Bronchial epithelial cell (primary cell): ENCODE data around the gene GTF2H4. TPM values are rescaled to one million over a fixed set of nuclear protein-coding genes. Genes with fewer than 3 reads are reported as not detected.
A peak's percentile ranks its signal among the peaks of the same experiment; 100 is the strongest.

Source experiments
- DNase-seq: peaks from one replicate; pipeline ENCODE4 v3.0.0-alpha.2; 2010; ENCODE audit warnings: low read depth
- FAIRE-seq: peaks from 2 replicates; lab custom pipeline; 2011; peaks lifted over from hg19 to GRCh38; lab: Jason Lieb, UNC
- H3K27me3 ChIP-seq: 2 replicates; pipeline ENCODE4 v1.5.1; 2011; ENCODE audit warnings: low read length; ENCODE audit not compliant: control insufficient read depth, insufficient read depth
- H3K36me3 ChIP-seq: 2 replicates; pipeline ENCODE4 v1.5.1; 2011; ENCODE audit warnings: low read length; ENCODE audit not compliant: control insufficient read depth, insufficient read depth
- H3K4me3 ChIP-seq: 2 replicates; pipeline ENCODE4 v1.5.1; 2011; ENCODE audit warnings: mild to moderate bottlenecking, low read depth, low read length, control low read depth
- CTCF ChIP-seq: IDR thresholded peaks from 2 replicates; pipeline ENCODE4 v1.5.1; 2011; ENCODE audit warnings: mild to moderate bottlenecking, moderate library complexity, low read length, control low read depth, inconsistent platforms; ENCODE audit not compliant: insufficient read depth, severe bottlenecking
- total RNA-seq: library from RNA; depleted of rRNA; stranded (reverse); fragments of >200 nt; gene quantifications from 2 replicates; pipeline ENCODE4 v1.2.1, GENCODE V29; 2014

Gene GTF2H4
- total RNA-seq, 1 donor from 2014 or later, result 10.0 TPM

- Histone ChIP-seq H3K36me3 (peaks cover 53% of the 10 kb centered on the region), H3K27me3 (no peaks in the 10 kb centered on the region), H3K4me3 (no peak overlapping the region)
- FAIRE-seq (no peak), DNase-seq (peak; percentile 86)
- TF ChIP-seq CTCF, result no peak
Observed at GRCh38 chr6:30889921-30890645, 17.9 kb upstream of the GTF2H4 start.

GRCh38 chr6:30890646-30891449, 17.2 kb upstream of the GTF2H4 start:
- no peak for TF ChIP-seq CTCF
- H3K27me3 ChIP-seq, result no peaks in the 10 kb centered on the region
- no peak for DNase-seq
- no peak overlapping the region for H3K4me3 ChIP-seq
- H3K36me3 ChIP-seq, result peaks cover 59% of the 10 kb centered on the region
- FAIRE-seq, result no peak

GRCh38 chr6:30891450-30891723, 16.6 kb upstream of the GTF2H4 start:
- no peak for TF ChIP-seq CTCF
- Histone ChIP-seq H3K36me3 (peaks cover 61% of the 10 kb centered on the region), H3K4me3 (no peak overlapping the region), H3K27me3 (no peaks in the 10 kb centered on the region)
- FAIRE-seq, result no peak
- DNase-seq, result no peak

GRCh38 chr6:30891816-30892538, 16.0 kb upstream of the GTF2H4 start:
- FAIRE-seq (no peak), DNase-seq (no peak)
- TF ChIP-seq CTCF, result no peak
- H3K4me3 ChIP-seq, result no peak overlapping the region
- H3K27me3 ChIP-seq, result no peaks in the 10 kb centered on the region
- H3K36me3 ChIP-seq, result peaks cover 61% of the 10 kb centered on the region

- peaks cover 68% of the 10 kb centered on the region for H3K36me3 ChIP-seq
- no peak overlapping the region for H3K4me3 ChIP-seq
- FAIRE-seq (no peak), DNase-seq (no peak)
- H3K27me3 ChIP-seq, result no peaks in the 10 kb centered on the region
- peak; percentile 11 for TF ChIP-seq CTCF
Observed at GRCh38 chr6:30893001-30893591, 14.9 kb upstream of the GTF2H4 start.
